HL-60 (cell line): ENCODE measurements around the gene GNG4.
"Not testable (repeated sequence)": the region's sequence is repeated elsewhere in the genome, so short reads cannot be mapped to it uniquely, and the experiment has no call there.

Experiments used
- DNase-seq, 2 experiments: peaks; one replicate each; pipeline ENCODE4 v3.0.0-alpha.2; 2010 to 2020; ENCODE audit warnings: low read depth in 1 of 2, low spot score in 1 of 2
- H3K27ac ChIP-seq: fragments of 250-450 bp; sonication (Bioruptor Pico); replicated peaks from 2 replicates; pipeline ENCODE4 v1.5.1; 2020; ENCODE audit warnings: mild to moderate bottlenecking, moderate library complexity
- H3K27me3 ChIP-seq: fragments of 250-450 bp; sonication (Bioruptor Pico); 2 replicates; pipeline ENCODE4 v1.5.1; 2021; ENCODE audit warnings: mild to moderate bottlenecking, moderate library complexity; ENCODE audit not compliant: insufficient read depth, poor library complexity, severe bottlenecking
- H3K4me3 ChIP-seq: replicated peaks from 2 replicates; pipeline ENCODE4 v1.5.1; 2011; ENCODE audit warnings: mild to moderate bottlenecking, control low read depth, low read length; ENCODE audit not compliant: insufficient read depth
- GABPA ChIP-seq: IDR thresholded peaks from 2 replicates; pipeline ENCODE4 v1.6.1; 2012; ENCODE audit warnings: low read depth
- POLR2AphosphoS5 ChIP-seq: IDR thresholded peaks from 2 replicates; pipeline ENCODE4 v1.6.1; 2012; ENCODE audit warnings: low read depth
- SPI1 ChIP-seq: IDR thresholded peaks from 2 replicates; pipeline ENCODE4 v1.6.1; 2012; ENCODE audit warnings: low read depth, mild to moderate bottlenecking, borderline replicate concordance
- TF ChIP-seq, protein P1 (sequence below): IDR thresholded peaks from one replicate; pipeline ENCODE4 v1.5.1; 2011; ENCODE audit warnings: low read length, control low read depth, inconsistent platforms; ENCODE audit not compliant: insufficient read depth
- TF ChIP-seq, protein P2 (sequence below): IDR thresholded peaks from 2 replicates; pipeline ENCODE4 v1.6.1; 2012; ENCODE audit warnings: low read depth; ENCODE audit not compliant: insufficient replicate concordance

The GNG4 gene

DNA sequence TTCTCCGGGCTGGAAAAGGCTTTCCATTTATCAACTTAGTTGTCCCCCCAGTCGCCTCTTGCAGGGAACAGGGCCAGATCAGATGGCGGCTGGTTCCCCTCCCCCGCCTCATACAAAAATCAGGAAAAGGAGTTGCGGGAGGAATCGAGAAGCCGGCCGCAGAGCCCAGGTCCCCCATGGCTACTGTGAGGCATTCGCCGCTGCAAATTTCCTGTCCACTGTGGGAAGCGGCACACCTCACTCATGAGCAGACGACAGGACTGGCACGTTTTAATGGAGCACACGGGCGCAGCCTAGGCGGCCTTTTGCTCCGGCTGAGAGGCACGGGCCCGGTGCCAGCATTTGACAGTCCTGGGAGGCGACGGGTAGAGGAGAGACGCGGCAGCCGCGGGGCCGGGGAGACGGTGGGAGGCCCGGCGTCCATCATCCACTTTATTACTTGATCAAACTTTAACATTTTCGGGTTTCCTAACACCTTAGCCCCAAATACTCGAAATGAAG is 1.1 kb downstream of the GNG4 start:
- Histone ChIP-seq H3K27ac (no peak overlapping the region), H3K4me3 (no peak overlapping the region), H3K27me3 (peaks cover 47% of the 10 kb centered on the region)
- TF ChIP-seq, protein P1, sequence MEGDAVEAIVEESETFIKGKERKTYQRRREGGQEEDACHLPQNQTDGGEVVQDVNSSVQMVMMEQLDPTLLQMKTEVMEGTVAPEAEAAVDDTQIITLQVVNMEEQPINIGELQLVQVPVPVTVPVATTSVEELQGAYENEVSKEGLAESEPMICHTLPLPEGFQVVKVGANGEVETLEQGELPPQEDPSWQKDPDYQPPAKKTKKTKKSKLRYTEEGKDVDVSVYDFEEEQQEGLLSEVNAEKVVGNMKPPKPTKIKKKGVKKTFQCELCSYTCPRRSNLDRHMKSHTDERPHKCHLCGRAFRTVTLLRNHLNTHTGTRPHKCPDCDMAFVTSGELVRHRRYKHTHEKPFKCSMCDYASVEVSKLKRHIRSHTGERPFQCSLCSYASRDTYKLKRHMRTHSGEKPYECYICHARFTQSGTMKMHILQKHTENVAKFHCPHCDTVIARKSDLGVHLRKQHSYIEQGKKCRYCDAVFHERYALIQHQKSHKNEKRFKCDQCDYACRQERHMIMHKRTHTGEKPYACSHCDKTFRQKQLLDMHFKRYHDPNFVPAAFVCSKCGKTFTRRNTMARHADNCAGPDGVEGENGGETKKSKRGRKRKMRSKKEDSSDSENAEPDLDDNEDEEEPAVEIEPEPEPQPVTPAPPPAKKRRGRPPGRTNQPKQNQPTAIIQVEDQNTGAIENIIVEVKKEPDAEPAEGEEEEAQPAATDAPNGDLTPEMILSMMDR: no peak
- TF ChIP-seq GABPA: no peak
- TF ChIP-seq SPI1: no peak
- TF ChIP-seq, protein P2, sequence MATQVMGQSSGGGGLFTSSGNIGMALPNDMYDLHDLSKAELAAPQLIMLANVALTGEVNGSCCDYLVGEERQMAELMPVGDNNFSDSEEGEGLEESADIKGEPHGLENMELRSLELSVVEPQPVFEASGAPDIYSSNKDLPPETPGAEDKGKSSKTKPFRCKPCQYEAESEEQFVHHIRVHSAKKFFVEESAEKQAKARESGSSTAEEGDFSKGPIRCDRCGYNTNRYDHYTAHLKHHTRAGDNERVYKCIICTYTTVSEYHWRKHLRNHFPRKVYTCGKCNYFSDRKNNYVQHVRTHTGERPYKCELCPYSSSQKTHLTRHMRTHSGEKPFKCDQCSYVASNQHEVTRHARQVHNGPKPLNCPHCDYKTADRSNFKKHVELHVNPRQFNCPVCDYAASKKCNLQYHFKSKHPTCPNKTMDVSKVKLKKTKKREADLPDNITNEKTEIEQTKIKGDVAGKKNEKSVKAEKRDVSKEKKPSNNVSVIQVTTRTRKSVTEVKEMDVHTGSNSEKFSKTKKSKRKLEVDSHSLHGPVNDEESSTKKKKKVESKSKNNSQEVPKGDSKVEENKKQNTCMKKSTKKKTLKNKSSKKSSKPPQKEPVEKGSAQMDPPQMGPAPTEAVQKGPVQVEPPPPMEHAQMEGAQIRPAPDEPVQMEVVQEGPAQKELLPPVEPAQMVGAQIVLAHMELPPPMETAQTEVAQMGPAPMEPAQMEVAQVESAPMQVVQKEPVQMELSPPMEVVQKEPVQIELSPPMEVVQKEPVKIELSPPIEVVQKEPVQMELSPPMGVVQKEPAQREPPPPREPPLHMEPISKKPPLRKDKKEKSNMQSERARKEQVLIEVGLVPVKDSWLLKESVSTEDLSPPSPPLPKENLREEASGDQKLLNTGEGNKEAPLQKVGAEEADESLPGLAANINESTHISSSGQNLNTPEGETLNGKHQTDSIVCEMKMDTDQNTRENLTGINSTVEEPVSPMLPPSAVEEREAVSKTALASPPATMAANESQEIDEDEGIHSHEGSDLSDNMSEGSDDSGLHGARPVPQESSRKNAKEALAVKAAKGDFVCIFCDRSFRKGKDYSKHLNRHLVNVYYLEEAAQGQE: no peak
- no peak for TF ChIP-seq POLR2AphosphoS5
- no peak for DNase-seq

DNA sequence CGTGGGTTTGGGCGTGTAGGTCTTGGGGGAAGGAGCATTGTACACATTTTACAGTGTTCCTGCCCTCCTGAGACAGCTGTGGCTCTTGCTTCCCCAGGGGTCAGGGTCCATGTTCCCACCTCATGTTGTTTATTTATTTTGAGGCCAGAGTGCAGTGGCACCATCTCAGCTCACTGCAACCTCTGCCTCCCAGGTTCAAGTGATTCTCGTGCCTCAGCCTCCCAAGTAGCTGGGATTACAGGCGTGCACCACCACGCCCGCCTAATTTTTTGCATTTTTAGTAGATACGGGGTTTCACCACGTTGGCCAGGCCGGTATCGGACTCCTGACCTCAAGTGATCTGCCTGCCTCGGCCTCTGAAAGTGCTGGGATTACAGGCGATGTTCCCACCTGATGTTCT is 2.0 kb downstream of the GNG4 start:
- H3K27me3 ChIP-seq: peaks cover 46% of the 10 kb centered on the region
- not testable (repeated sequence) for DNase-seq, H3K27ac ChIP-seq, H3K4me3 ChIP-seq

DNA sequence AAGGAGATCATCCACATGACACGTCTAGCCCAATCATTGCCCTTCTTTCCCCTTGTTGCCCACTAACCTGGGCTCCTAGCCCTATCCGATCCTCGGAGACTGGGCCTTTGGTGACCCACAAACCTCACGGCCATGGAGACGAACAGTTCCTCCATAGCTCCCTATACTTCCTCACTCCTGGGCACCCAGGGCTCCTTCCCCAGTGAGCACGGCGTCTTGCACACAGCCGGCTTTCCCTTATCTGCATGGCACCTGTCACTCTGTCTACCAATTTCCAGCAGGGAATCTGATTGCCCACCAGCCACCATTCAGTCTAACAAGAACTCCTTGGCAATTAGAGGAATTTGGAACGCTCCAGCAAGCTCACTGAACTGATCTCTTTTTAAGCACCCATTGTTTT is 3.1 kb downstream of the GNG4 start:
- H3K27ac ChIP-seq: no peak overlapping the region
- no peak overlapping the region for H3K4me3 ChIP-seq
- peaks cover 37% of the 10 kb centered on the region for H3K27me3 ChIP-seq
- TF ChIP-seq, protein P1: no peak
- TF ChIP-seq POLR2AphosphoS5: no peak
- TF ChIP-seq SPI1: no peak
- no peak for DNase-seq

DNA sequence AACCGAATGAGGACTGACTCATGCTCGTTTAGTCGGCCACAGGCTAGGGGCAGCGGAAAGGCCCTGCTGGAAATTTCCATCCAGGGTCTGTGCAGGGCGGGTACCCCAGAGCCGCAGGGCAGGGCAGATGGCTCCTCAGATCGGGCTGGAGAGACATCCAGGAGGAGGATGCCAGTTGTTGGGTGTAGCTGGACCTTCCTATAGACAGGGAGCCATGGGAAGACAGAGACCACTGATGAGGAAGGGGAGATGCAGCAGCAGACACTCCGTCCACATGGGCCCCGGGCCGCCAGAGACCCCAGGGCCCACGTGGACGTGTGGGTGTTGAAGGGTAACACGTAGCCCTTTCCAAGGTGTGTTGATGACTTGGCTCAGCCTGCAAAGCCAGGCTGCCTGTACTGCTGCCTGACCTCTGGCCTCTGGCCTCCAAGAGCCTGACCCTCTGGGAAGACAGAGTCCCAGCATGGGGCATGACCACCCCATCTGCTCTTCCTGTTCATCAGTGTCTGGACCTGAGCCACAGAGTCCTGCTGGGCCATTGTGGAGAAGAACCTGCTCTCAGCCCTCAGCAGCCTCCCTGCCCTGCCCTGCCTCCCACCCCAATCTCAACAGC is 4.8 kb downstream of the GNG4 start:
- TF ChIP-seq, protein P2: no peak
- TF ChIP-seq, protein P1: no peak
- no peak for TF ChIP-seq GABPA
- TF ChIP-seq SPI1: no peak
- no peak for TF ChIP-seq POLR2AphosphoS5
- no peak for DNase-seq
- H3K4me3 ChIP-seq: no peak overlapping the region
- peaks cover 24% of the 10 kb centered on the region for H3K27me3 ChIP-seq
- H3K27ac ChIP-seq: no peak overlapping the region
